GM12801 (cell line): Measurements from ENCODE around the gene ASTN2.

ENCODE experiments used
- TF ChIP-seq, protein P1 (sequence below): IDR thresholded peaks from one replicate; pipeline ENCODE4 v1.5.1; 2011; ENCODE audit warnings: control low read depth; ENCODE audit not compliant: insufficient read length; ENCODE audit errors: extremely low read depth

The ASTN2 gene

DNA sequence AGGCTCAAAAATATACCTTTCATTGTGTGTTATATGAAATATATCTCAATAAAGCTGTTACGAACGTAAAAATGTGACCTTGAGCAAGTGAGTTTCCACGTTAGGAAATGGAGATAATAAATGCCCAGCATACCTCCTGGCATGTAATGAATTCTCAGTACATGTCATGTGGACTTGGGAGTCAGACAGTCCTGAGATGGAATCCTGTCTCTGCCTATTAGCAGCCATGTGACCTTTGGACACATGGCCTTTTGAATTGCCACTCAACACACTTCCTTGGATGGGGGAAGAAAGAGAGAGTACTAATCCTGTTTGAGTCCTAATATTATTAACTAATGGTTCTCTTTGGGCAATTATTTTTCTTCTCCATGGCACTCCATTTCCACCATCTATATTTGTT lies 702.1 kb downstream of the ASTN2 start:
- TF ChIP-seq, protein P1, sequence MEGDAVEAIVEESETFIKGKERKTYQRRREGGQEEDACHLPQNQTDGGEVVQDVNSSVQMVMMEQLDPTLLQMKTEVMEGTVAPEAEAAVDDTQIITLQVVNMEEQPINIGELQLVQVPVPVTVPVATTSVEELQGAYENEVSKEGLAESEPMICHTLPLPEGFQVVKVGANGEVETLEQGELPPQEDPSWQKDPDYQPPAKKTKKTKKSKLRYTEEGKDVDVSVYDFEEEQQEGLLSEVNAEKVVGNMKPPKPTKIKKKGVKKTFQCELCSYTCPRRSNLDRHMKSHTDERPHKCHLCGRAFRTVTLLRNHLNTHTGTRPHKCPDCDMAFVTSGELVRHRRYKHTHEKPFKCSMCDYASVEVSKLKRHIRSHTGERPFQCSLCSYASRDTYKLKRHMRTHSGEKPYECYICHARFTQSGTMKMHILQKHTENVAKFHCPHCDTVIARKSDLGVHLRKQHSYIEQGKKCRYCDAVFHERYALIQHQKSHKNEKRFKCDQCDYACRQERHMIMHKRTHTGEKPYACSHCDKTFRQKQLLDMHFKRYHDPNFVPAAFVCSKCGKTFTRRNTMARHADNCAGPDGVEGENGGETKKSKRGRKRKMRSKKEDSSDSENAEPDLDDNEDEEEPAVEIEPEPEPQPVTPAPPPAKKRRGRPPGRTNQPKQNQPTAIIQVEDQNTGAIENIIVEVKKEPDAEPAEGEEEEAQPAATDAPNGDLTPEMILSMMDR, result no peak

GRCh38 chr9:116706310-116707290 lies 708.3 kb downstream of the ASTN2 start:
- TF ChIP-seq, protein P1, result no peak

GRCh38 chr9:116705531-116705930 lies 709.3 kb downstream of the ASTN2 start:
- TF ChIP-seq, protein P1, result no peak

DNA sequence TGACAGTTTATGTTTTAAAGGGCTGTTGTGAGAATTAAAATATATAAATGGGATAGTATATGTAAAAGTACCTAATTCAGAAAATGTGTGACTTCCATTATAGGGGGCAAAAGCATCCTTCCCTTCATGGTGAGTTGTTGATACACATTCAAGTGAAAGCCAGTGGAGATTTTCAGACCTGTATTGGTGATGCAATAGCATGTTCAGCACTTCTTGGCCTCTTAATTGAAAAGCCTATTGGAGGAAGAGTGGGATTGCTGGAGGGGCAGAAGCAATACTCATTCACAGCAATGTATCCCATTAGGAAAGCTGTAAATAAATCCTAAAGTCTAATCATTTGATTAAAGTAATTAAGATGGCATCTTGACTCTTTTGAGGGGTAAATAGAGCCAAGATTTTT lies 710.4 kb downstream of the ASTN2 start:
- TF ChIP-seq, protein P1, result no peak

GRCh38 chr9:116703634-116704033 lies 711.2 kb downstream of the ASTN2 start:
- TF ChIP-seq, protein P1, result no peak

DNA sequence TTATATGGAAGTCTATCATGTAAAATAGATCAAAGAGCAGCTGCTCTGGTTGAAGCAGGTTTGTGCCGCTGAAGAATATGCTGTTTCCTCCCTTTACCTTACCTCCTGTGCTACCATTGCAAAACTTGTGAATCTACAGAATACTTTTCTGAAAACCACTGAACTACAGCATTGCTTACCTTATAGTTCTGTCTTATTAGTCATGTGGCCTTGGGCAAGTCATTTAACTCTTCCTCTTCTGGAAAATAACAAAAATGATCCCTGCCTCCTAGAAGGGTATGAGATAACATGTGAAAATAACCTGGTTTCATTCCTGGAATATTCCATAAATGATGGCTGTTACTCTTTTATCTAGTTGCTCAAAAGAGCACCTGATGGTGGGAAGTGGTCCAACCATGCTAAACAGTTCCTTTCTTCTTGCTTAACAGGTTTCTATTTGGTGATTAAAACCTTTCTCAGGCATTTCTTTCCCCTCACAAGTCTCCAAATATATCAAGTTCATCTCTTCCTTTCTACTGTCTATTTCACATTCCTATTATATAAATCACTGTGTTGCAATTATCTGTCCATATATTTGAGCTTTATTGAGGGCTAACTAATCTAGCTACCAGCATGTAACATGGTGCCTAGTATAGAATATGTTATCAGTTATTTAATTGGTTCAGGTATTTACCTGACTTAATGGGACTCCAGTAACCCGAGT lies 712.8 kb downstream of the ASTN2 start:
- TF ChIP-seq, protein P1, result no peak
